ENCODE results near the gene GPSM3.

DNA sequence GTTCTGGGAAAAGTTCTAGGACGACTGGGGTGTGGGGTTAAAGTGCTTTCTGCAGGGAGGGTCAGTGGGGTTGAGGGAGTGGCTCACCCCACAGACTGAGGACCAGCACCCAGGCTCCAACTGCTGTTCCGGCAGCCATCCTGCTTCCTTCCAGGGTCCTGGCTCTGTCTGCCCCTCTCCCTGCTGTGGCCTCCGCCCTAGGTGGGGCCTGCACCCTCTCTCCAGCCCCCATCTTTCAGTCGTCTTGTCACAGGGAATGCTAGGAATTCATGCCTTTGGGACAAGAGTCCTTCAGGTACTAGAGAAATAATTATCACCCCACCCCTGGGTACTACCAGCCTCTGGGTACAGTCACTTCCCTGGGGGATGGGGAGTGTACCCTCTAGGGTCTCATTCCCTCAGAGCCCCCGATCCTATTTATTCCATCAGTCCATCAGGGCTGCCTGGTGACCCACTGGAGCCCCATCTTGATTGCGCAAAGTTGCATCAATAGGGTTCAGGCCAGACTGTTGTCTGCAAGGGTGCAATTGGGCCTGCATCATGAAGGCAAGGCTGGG, 8.3 kb downstream of the GPSM3 start, which contains the start of gene AGER:
- TF ChIP-seq, protein P1, sequence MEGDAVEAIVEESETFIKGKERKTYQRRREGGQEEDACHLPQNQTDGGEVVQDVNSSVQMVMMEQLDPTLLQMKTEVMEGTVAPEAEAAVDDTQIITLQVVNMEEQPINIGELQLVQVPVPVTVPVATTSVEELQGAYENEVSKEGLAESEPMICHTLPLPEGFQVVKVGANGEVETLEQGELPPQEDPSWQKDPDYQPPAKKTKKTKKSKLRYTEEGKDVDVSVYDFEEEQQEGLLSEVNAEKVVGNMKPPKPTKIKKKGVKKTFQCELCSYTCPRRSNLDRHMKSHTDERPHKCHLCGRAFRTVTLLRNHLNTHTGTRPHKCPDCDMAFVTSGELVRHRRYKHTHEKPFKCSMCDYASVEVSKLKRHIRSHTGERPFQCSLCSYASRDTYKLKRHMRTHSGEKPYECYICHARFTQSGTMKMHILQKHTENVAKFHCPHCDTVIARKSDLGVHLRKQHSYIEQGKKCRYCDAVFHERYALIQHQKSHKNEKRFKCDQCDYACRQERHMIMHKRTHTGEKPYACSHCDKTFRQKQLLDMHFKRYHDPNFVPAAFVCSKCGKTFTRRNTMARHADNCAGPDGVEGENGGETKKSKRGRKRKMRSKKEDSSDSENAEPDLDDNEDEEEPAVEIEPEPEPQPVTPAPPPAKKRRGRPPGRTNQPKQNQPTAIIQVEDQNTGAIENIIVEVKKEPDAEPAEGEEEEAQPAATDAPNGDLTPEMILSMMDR (IDR thresholded peaks at IDR 0.05; ENCODE audit: insufficient read depth, low read length): no peak
- TF ChIP-seq, protein P2, sequence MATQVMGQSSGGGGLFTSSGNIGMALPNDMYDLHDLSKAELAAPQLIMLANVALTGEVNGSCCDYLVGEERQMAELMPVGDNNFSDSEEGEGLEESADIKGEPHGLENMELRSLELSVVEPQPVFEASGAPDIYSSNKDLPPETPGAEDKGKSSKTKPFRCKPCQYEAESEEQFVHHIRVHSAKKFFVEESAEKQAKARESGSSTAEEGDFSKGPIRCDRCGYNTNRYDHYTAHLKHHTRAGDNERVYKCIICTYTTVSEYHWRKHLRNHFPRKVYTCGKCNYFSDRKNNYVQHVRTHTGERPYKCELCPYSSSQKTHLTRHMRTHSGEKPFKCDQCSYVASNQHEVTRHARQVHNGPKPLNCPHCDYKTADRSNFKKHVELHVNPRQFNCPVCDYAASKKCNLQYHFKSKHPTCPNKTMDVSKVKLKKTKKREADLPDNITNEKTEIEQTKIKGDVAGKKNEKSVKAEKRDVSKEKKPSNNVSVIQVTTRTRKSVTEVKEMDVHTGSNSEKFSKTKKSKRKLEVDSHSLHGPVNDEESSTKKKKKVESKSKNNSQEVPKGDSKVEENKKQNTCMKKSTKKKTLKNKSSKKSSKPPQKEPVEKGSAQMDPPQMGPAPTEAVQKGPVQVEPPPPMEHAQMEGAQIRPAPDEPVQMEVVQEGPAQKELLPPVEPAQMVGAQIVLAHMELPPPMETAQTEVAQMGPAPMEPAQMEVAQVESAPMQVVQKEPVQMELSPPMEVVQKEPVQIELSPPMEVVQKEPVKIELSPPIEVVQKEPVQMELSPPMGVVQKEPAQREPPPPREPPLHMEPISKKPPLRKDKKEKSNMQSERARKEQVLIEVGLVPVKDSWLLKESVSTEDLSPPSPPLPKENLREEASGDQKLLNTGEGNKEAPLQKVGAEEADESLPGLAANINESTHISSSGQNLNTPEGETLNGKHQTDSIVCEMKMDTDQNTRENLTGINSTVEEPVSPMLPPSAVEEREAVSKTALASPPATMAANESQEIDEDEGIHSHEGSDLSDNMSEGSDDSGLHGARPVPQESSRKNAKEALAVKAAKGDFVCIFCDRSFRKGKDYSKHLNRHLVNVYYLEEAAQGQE (IDR thresholded peaks at IDR 0.05; ENCODE audit: insufficient replicate concordance, low read depth): no peak

Data from HL-60 (cell line).